ENCODE results near the gene CMSS1. TPM values are rescaled to one million over a fixed set of nuclear protein-coding genes. Genes with fewer than 3 reads are reported as not detected.
A peak's percentile ranks its signal among the peaks of the same experiment; 100 is the strongest.

The CMSS1 gene
- total and polyA plus RNA-seq, 9 donors = 14.5 to 54.0 (median 24.9) TPM

DNA sequence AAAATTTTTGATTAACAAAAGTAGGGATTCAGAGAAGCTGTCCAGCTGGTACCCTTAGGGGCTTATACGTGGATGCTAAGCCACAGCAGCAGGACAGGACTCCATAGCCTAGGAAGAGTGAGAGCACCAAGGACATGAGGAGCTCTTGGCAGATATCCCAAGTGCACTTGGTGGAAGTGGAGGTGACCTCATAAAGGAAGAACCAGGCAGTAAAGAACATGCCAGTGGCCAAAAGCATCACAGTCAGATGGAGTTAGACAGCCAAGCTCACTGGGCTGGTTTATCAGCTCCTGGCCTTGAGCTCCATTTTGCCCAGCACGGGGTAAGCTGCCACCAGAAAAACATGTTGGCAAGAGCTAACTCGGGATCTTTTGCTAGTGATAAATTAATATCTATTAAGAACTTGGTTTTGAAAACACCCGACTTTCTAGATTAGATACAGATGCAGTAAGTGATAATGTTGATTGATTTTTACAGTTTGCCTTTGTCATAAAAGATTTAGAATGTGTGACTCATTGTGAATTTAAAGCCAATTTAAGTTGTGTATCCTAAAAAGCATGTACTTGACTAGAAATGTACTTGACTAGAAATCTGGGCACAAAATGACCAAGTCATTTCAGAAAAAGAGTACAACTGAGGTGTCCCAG, 108.0 kb downstream of the CMSS1 start:
- TF ChIP-seq EP300 (IDR thresholded peaks at IDR 0.05) (no peak), POLR2A (IDR thresholded peaks at IDR 0.05) (no peak)
- TF ChIP-seq, protein P1, sequence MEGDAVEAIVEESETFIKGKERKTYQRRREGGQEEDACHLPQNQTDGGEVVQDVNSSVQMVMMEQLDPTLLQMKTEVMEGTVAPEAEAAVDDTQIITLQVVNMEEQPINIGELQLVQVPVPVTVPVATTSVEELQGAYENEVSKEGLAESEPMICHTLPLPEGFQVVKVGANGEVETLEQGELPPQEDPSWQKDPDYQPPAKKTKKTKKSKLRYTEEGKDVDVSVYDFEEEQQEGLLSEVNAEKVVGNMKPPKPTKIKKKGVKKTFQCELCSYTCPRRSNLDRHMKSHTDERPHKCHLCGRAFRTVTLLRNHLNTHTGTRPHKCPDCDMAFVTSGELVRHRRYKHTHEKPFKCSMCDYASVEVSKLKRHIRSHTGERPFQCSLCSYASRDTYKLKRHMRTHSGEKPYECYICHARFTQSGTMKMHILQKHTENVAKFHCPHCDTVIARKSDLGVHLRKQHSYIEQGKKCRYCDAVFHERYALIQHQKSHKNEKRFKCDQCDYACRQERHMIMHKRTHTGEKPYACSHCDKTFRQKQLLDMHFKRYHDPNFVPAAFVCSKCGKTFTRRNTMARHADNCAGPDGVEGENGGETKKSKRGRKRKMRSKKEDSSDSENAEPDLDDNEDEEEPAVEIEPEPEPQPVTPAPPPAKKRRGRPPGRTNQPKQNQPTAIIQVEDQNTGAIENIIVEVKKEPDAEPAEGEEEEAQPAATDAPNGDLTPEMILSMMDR (IDR thresholded peaks at IDR 0.05) = no peak
- no peaks in the 10 kb centered on the region for H3K27me3 ChIP-seq
- WGBS, 3 donors = 33 to 42% (median 39%) methylated on average over 4 of the region's 4 CpGs
- H3K36me3 ChIP-seq = no peaks in the 10 kb centered on the region
- peaks cover 12% of the 10 kb centered on the region for H3K4me1 ChIP-seq (ENCODE audit: insufficient read depth)
- H3K4me3 ChIP-seq = no peak overlapping the region
- intact Hi-C loops (cut with DNase I) = no loop called here
- H3K27ac ChIP-seq = peak overlapping the region in 1 of 2 donors; percentile 3
- peak in 3 of 5 donors; percentile 30 to 57 (median 46) for DNase-seq
- H3K9me3 ChIP-seq = no peaks in the 10 kb centered on the region

DNA sequence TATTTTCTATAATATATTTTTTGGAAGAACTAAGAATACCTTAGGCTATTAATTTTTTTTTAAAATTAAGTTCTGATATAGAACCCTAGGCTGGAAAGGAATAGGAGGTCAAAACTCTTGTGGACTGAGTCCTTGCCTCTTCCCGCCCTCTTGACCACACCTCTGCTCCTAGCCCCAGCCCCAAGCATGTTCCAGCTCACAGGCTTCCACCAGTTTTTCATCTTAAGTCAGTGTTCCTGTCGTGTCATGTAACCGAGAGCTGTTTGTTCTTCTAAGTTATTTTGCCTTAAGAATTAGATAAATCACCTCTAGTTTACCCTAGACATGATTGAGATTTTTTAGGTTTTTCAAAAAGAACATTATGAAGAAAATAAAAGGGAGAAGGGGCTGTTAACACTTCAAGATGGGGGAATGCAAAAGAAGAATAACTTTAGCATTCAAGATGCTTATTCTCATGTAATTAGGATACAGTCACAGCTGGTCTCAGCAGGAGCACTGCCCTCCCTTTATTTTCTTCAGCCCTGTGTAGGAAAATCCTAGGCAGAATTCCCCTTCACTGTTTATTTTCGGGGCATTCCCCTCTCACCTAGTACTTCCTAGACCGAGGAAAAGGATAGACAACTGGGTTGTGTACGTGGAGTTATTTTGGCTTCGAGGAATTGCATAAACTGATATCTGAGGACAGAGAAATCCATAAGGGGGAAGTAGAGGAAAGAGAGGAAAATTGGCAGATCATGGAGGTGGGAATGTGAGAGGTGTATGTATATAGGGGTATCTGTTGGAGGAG, 110.2 kb downstream of the CMSS1 start:
- H3K27me3 ChIP-seq = no peaks in the 10 kb centered on the region
- peak overlapping the region in 1 of 2 donors; percentile 62 for H3K27ac ChIP-seq
- TF ChIP-seq, protein P1 (IDR thresholded peaks at IDR 0.05) = no peak
- no peak for TF ChIP-seq EP300 (IDR thresholded peaks at IDR 0.05)
- no peak for TF ChIP-seq POLR2A (IDR thresholded peaks at IDR 0.05)
- H3K4me1 ChIP-seq (ENCODE audit: insufficient read depth) = peaks cover 8% of the 10 kb centered on the region
- no peak for DNase-seq
- no peaks in the 10 kb centered on the region for H3K9me3 ChIP-seq
- WGBS, 3 donors = 34 to 55% (median 43%) methylated on average over 7 of the region's 7 CpGs
- intact Hi-C loops (cut with DNase I) = no loop called here
- no peaks in the 10 kb centered on the region for H3K36me3 ChIP-seq
- no peak overlapping the region for H3K4me3 ChIP-seq

DNA sequence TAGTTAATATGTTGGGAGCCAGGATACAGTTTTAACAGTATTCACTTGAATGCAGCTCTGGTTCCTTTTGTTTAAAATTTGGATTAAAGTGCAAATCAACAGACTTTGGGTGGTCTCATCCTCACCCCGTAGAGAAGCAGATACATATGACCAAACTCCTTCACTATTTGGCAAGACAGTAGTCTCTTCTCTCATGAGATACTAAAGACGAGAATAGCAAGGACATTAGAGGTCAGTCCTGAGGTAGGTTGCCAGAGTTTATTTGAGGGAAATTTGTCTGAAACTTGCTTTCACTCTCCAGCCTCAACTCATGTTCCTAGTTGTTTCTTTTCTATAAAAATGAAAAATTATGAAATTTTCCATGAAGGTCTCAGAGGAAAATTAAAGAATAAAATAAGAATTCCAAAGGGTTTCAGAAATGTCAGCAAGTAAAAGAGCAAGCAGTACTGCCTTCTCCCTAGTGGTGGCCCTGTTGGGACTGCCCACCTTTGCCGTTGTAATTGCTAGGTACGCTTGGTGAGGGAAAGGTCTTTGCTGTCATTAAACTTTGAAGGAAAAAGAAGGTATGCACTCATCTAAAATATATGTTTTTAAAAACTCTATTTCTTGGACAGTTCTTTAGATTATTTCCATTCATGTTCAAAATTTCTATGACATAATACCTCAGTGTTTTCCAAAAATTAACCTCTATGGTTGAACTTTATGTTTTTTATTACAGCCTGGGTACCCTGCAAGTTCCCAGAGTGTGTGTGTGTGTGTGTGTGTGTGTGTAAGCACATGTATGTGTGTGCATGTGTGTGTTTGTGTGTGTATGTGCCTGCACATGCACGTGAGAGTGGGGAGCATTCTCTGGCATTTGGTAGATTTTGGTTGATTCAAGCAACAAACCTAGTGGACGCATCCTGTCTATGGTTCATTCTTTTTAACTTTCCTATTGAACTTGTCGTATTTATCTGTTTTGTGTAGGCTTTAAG, 111.4 kb downstream of the CMSS1 start:
- no peaks in the 10 kb centered on the region for H3K27me3 ChIP-seq
- no peak overlapping the region for H3K4me3 ChIP-seq
- DNase-seq = no peak
- TF ChIP-seq EP300 (IDR thresholded peaks at IDR 0.05) = no peak
- TF ChIP-seq, protein P1 (IDR thresholded peaks at IDR 0.05) = peak in 1 of 3 donors; percentile 9
- 40 to 58% (median 49%) methylated on average over 7 of the region's 7 CpGs for WGBS, 3 donors
- H3K4me1 ChIP-seq (ENCODE audit: insufficient read depth) = peaks cover 8% of the 10 kb centered on the region
- no peaks in the 10 kb centered on the region for H3K9me3 ChIP-seq
- intact Hi-C loops (cut with DNase I) = no loop called here
- H3K27ac ChIP-seq = peak overlapping the region in 1 of 2 donors; percentile 62
- H3K36me3 ChIP-seq = no peaks in the 10 kb centered on the region

DNA sequence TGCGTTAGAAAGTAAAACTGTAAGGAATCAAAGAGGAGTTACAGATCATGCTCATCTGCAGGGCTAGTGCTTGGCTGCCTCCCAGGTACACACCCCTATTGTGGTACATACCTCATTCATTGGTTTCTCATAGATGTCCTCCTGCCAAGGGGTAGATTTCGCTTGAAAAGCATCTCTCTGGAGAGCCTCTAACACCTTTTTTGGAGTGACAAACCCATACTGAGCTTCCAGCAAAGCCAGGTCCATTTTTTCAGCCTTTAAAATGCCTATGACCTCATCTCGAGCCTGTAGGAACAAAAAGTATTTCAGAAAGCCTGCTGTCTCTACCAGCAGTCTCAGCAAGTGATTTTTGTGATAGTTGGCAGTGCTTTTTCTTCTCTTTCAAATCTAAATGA, 112.1 kb downstream of the CMSS1 start:
- Histone ChIP-seq H3K4me3 (no peak overlapping the region), H3K36me3 (no peaks in the 10 kb centered on the region), H3K27me3 (no peaks in the 10 kb centered on the region), H3K27ac (no peak overlapping the region), H3K4me1 (ENCODE audit: insufficient read depth) (peaks cover 8% of the 10 kb centered on the region), H3K9me3 (no peaks in the 10 kb centered on the region)
- intact Hi-C loops (cut with DNase I) = no loop called here
- WGBS, 3 donors = 30 to 74% (median 49%) methylated on average over 3 of the region's 3 CpGs
- TF ChIP-seq EP300 (IDR thresholded peaks at IDR 0.05) = no peak
- TF ChIP-seq POLR2A (IDR thresholded peaks at IDR 0.05) = no peak
- TF ChIP-seq, protein P1 (IDR thresholded peaks at IDR 0.05) = no peak
- peak in 3 of 5 donors; percentile 28 to 42 (median 41) for DNase-seq
